Measurements from ENCODE around the gene ARHGEF2. TPM values are rescaled to one million over a fixed set of nuclear protein-coding genes. Genes with fewer than 3 reads are reported as not detected.
A peak's percentile ranks its signal among the peaks of the same experiment; 100 is the strongest.
"Not testable (repeated sequence)": the region's sequence is repeated elsewhere in the genome, so short reads cannot be mapped to it uniquely, and the experiment has no call there.

ARHGEF2 gene
- total RNA-seq, 1 experiment from 2014 or later: 85.0 TPM

- no peak for TF ChIP-seq CTCF (conservative IDR thresholded peaks at IDR 0.05)
- H3F3A ChIP-seq (ENCODE audit: insufficient read depth, low read depth): peaks cover 10% of the 10 kb centered on the region
- no peak overlapping the region for H3K4me3 ChIP-seq
- no peaks in the 10 kb centered on the region for H4K20me1 ChIP-seq (ENCODE audit: insufficient read depth)
- H3K4me2 ChIP-seq: no peak overlapping the region
- intact Hi-C loops (cut with micrococcal nuclease; ENCODE audit: unreplicated experiment): no loop called here
- H3K9me3 ChIP-seq (ENCODE audit: insufficient read depth, low read depth): no peaks in the 10 kb centered on the region
- no peak overlapping the region for H2AFZ ChIP-seq
- H3K27ac ChIP-seq: no peak overlapping the region
- H3K27me3 ChIP-seq (ENCODE audit: insufficient read depth, low read depth): no peaks in the 10 kb centered on the region
- peaks cover 12% of the 10 kb centered on the region; the same call in 1 of the 2 replicates for H3K4me1 ChIP-seq (replicated peaks; ENCODE audit: insufficient read depth)
- no peak for DNase-seq
- ChIA-PET POLR2A (ENCODE audit: unreplicated experiment) (interaction anchor here (0.6 kb wide), 1 partner anchor 11 kb away, joined by 6 read pairs; no protein-coding TSS in a partner anchor), CTCF (interaction anchor here (0.5 to 1.0 kb wide), 10 partner anchors 10 to 368 kb away, joined by 3 to 7 read pairs (median 4); no protein-coding TSS in a partner anchor)
- no peaks in the 10 kb centered on the region for H3K9me2 ChIP-seq (ENCODE audit: insufficient read depth)
- BruUV-seq (replicated peaks): no TSS peak
- no peaks in the 10 kb centered on the region for H3K36me3 ChIP-seq (ENCODE audit: low read depth)
- no peaks in the 10 kb centered on the region for H3K79me2 ChIP-seq (ENCODE audit: low read depth)
Measured at GRCh38 chr1:155990005-155990739, 11.8 kb upstream of the ARHGEF2 start.

GRCh38 chr1:155989242-155990004, 11.1 kb upstream of the ARHGEF2 start:
- peak in 1 of 2 experiments; percentile 70 for DNase-seq
- Histone ChIP-seq H3K27me3 (ENCODE audit: insufficient read depth, low read depth) (no peaks in the 10 kb centered on the region), H2AFZ (no peak overlapping the region), H3F3A (ENCODE audit: insufficient read depth, low read depth) (peaks cover 10% of the 10 kb centered on the region), H3K9me2 (ENCODE audit: insufficient read depth) (no peaks in the 10 kb centered on the region), H3K36me3 (ENCODE audit: low read depth) (no peaks in the 10 kb centered on the region), H3K4me1 (replicated peaks; ENCODE audit: insufficient read depth) (peaks cover 16% of the 10 kb centered on the region), H3K9me3 (ENCODE audit: insufficient read depth, low read depth) (no peaks in the 10 kb centered on the region), H3K79me2 (ENCODE audit: low read depth) (no peaks in the 10 kb centered on the region), H3K4me3 (no peak overlapping the region), H3K4me2 (no peak overlapping the region), H3K27ac (no peak overlapping the region), H4K20me1 (ENCODE audit: insufficient read depth) (no peaks in the 10 kb centered on the region)
- POLR2A ChIA-PET (ENCODE audit: unreplicated experiment): no interaction called here
- intact Hi-C loops (cut with micrococcal nuclease; ENCODE audit: unreplicated experiment): loop anchor here (1.0 kb wide), 2 partner anchors 27 to 51 kb away; no protein-coding TSS in a partner anchor
- CTCF ChIA-PET: interaction anchor here (0.5 to 1.0 kb wide), 13 partner anchors 9 to 452 kb away, joined by 3 to 11 read pairs (median 4); no protein-coding TSS in a partner anchor
- peak; percentile 96 for TF ChIP-seq CTCF (conservative IDR thresholded peaks at IDR 0.05)
- no peak for TF ChIP-seq EZH2 (IDR thresholded peaks at IDR 0.05; ENCODE audit: low read depth)
- BruUV-seq (replicated peaks): no TSS peak

- BruUV-seq (replicated peaks); H3K4me3 ChIP-seq; H3K9me3 ChIP-seq (ENCODE audit: insufficient read depth, low read depth); intact Hi-C loops (cut with micrococcal nuclease; ENCODE audit: unreplicated experiment); H4K20me1 ChIP-seq (ENCODE audit: insufficient read depth); H2AFZ ChIP-seq; H3K9me2 ChIP-seq (ENCODE audit: insufficient read depth); H3K36me3 ChIP-seq (ENCODE audit: low read depth); H3K27me3 ChIP-seq (ENCODE audit: insufficient read depth, low read depth); DNase-seq: not testable (repeated sequence)
- peaks cover 44% of the 10 kb centered on the region for H3K4me1 ChIP-seq (replicated peaks; ENCODE audit: insufficient read depth)
- ChIA-PET POLR2A (ENCODE audit: unreplicated experiment) (interaction anchor here (0.5 to 0.7 kb wide), 2 partner anchors 47 to 129 kb away, joined by 6 to 29 read pairs; partner anchors contain the start of gene LMNA), CTCF (interaction anchor here (1.0 kb wide), 1 partner anchor 23 kb away, joined by 4 read pairs; no protein-coding TSS in a partner anchor)
- peak overlapping the region; percentile 96; the same call in 1 of the 2 replicates for H3K27ac ChIP-seq
- H3K4me2 ChIP-seq: peak overlapping the region; percentile 94
- peaks cover 37% of the 10 kb centered on the region for H3F3A ChIP-seq (ENCODE audit: insufficient read depth, low read depth)
- H3K79me2 ChIP-seq (ENCODE audit: low read depth): peaks cover 26% of the 10 kb centered on the region
Measured at GRCh38 chr1:155984903-155985645, 6.7 kb upstream of the ARHGEF2 start.

Measured in PC-9 (cell line).